ENCODE measurements around the gene ECI1.
"Not testable (repeated sequence)": the region's sequence is repeated elsewhere in the genome, so short reads cannot be mapped to it uniquely, and the experiment has no call there.

ECI1 gene

GRCh38 chr16:2256531-2257140, 5.2 kb upstream of the ECI1 start:
- FAIRE-seq = no peak
- no peak for DNase-seq (ENCODE audit: low spot score)

- FAIRE-seq = no peak
- DNase-seq (ENCODE audit: low spot score) = no peak
Measured at GRCh38 chr16:2253293-2253692, 1.9 kb upstream of the ECI1 start.

GRCh38 chr16:2252806-2253148, 1.4 kb upstream of the ECI1 start:
- DNase-seq (ENCODE audit: low spot score) (peak; percentile 30), FAIRE-seq (no peak)

GRCh38 chr16:2250652-2251295, 613 bp downstream of the ECI1 start:
- no peak for FAIRE-seq
- peak; percentile 35 for DNase-seq (ENCODE audit: low spot score)

GRCh38 chr16:2246301-2246885, 5.0 kb downstream of the ECI1 start:
- DNase-seq (ENCODE audit: low spot score) = no peak
- no peak for FAIRE-seq

- FAIRE-seq = no peak
Measured at GRCh38 chr16:2244926-2245795, 6.2 kb downstream of the ECI1 start.

GRCh38 chr16:2244301-2244700, 7.1 kb downstream of the ECI1 start:
- no peak for FAIRE-seq
- DNase-seq (ENCODE audit: low spot score) = no peak

More at GRCh38 chr16:2244926-2245795, 6.2 kb downstream of the ECI1 start:
- no peak for DNase-seq (ENCODE audit: low spot score)

GRCh38 chr16:2243781-2244180, 7.6 kb downstream of the ECI1 start:
- FAIRE-seq (no peak), DNase-seq (ENCODE audit: low spot score) (no peak)

- DNase-seq (ENCODE audit: low spot score) (no peak), FAIRE-seq (no peak)
Measured at GRCh38 chr16:2243031-2243528, 8.3 kb downstream of the ECI1 start.

GRCh38 chr16:2242598-2242997, 8.8 kb downstream of the ECI1 start:
- DNase-seq (ENCODE audit: low spot score) = no peak
- no peak for FAIRE-seq

- FAIRE-seq; DNase-seq (ENCODE audit: low spot score): not testable (repeated sequence)
Measured at GRCh38 chr16:2240331-2240730, 11.1 kb downstream of the ECI1 start.

- FAIRE-seq = no peak
- no peak for DNase-seq (ENCODE audit: low spot score)
Measured at GRCh38 chr16:2238838-2239675, 12.3 kb downstream of the ECI1 start.

GRCh38 chr16:2238150-2238837, 13.1 kb downstream of the ECI1 start:
- DNase-seq (ENCODE audit: low spot score) = no peak
- no peak for FAIRE-seq

GRCh38 chr16:2237493-2238149, 13.8 kb downstream of the ECI1 start:
- FAIRE-seq (no peak), DNase-seq (ENCODE audit: low spot score) (no peak)

- DNase-seq (ENCODE audit: low spot score) = no peak
Measured at GRCh38 chr16:2237102-2237482, 14.3 kb downstream of the ECI1 start.

GRCh38 chr16:2236337-2237101, 14.9 kb downstream of the ECI1 start, which contains the start of gene DNASE1L2:
DNASE1L2 (plus strand) TSS chr16:2236444; CDS start chr16:2236817, 373 bp downstream.
- DNase-seq (ENCODE audit: low spot score) = no peak
- FAIRE-seq = no peak

More at GRCh38 chr16:2237102-2237482, 14.3 kb downstream of the ECI1 start:
- FAIRE-seq = no peak

- no peak for FAIRE-seq
Measured at GRCh38 chr16:2235695-2236336, 15.6 kb downstream of the ECI1 start.

GRCh38 chr16:2235234-2235651, 16.1 kb downstream of the ECI1 start:
- no peak for FAIRE-seq
- DNase-seq (ENCODE audit: low spot score) = no peak

More at GRCh38 chr16:2235695-2236336, 15.6 kb downstream of the ECI1 start:
- DNase-seq (ENCODE audit: low spot score) = no peak

Measured in RCC 7860 (cell line).